T-helper 9 cell (primary cell): Measurements from ENCODE around the gene IFI6.
"Not testable (repeated sequence)": the region's sequence is repeated elsewhere in the genome, so short reads cannot be mapped to it uniquely, and the experiment has no call there.

Experiments used
- DNase-seq: peaks from one replicate; pipeline ENCODE4 v3.0.0-alpha.2; 2020

IFI6 gene

DNA sequence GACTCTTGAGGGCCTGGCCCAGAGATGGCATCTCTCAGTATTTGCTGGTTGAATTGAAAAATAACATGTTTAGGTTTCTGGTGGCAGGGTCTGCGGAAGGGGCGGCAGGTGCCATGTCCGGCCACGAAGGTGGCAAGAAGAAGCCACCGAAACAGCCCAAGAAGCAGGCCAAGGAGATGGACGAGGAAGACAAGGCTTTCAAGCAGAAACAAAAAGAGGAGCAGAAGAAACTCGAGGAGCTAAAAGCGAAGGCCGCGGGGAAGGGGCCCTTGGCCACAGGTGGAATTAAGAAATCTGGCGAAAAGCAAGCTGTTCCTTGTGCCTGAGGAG is 22.7 kb downstream of the IFI6 start:
- DNase-seq = no peak

DNA sequence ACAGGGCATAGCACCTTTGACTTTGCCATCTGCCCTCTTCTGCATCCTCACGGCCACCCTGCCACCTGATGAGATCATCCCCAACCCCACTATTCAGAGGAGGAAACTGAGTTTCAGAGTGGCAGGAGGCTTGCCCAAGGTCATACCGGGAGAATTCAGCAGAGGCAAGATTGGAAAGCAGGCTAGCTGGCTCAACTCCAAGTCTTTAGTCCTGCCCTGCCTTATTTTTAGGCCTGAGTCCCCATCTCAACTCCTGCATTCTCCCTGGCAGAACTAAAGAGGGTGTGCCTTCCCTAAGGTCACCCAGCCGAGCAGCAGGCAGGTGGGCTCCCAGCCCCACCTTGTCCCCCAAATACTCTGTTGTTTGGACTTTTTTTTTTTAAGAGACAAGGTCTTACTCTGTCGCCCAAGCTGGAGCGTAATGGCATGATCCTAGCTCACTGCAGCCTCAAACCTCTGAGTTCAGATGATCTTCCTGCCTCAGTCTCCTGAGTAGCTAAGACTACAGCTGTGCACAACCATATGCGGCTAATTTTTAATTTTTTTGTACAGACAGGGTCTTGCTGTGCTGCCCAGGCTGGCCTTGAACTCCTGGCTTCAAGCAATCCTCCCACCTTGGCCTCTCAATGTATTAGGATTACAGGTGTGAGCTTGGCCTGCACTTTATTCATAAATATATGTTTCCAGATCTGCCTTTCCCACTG is 23.2 kb downstream of the IFI6 start:
- DNase-seq = no peak

DNA sequence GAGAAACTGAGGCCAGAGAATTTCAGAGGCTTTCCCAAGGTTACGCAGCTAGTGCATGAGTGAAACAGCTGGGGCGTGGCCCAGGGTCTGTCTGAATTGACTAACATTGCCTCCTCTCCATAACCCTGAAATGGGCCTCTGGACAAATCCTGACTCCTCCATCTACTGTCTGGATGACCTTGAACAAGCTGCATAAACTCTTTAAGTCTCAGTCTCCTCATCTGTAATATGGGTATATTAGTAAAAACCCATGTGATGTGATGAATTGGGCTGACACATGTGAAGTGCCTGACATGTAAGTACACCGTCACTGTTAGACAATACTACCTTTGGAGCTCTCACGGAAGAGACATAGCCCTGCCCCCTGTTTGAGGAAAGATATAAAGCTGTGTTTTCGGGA is 24.7 kb downstream of the IFI6 start:
- DNase-seq = no peak

DNA sequence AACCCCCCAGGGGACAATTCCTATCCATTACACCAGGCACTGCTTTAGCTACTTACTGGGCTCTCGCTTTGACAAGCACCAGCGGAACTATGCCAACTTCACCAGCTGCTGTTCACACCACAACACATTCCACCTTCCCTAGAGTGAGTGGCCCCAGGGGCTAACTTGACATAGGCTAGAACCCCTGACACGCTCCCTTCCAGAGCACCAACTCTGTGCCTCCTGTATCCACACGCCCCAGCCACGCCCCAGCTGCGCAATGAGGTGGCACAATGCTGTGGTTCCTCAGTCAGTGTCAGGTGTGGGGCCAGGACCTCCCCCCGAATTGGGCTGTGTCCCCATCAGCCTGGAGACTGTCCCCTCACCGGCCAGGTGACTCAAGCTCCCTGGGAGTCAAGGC is 25.3 kb downstream of the IFI6 start:
- no peak for DNase-seq

DNA sequence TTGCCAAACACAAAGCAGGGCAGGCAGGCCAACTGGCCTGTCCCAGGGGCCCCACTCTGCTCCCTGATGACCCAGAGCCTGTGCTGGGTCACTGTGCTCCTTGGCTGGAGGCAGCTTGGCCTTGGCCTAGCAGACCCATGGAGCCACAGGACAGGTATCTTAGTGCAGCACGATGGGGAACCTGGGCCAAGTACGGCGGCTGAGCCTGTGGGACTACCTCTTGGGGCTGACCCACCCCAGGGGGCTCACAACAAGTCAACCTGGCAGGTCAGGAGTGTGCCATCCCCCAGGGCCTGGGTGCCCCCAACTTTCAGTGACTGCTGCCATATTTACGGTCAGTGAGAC is 26.9 kb downstream of the IFI6 start:
- DNase-seq = no peak

DNA sequence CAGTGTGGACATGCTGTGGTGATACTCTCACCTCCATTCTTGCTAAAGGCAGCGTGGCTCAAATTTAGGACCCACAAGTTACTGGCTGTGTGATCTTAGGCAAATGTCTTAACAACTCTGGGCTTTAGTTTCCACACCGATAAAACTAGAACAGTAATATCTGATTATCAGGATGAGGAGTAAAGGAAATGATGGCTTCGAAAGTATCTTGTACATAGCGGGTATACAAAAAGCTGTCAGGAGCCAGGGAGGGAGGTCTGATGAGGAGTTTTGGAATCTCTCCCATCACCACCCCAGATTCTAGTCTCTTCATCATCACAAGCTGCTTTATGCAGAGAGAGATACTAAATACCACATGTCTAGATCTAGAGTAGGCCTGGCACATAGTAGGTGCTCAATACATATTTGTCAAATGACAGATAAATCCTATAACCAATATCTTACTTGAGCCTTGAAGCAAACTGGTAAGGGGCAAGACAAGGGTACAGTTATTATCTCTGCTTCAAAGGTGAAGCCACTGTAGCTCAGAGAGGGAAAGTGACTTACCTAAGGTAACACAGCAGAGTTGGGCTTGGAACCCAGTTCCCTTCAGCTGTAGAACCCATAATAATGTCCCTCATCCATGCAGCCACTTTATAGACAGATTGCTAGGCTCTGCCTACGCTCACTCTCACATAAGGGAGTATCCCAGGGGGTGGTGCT is 27.5 kb downstream of the IFI6 start:
- DNase-seq = no peak

DNA sequence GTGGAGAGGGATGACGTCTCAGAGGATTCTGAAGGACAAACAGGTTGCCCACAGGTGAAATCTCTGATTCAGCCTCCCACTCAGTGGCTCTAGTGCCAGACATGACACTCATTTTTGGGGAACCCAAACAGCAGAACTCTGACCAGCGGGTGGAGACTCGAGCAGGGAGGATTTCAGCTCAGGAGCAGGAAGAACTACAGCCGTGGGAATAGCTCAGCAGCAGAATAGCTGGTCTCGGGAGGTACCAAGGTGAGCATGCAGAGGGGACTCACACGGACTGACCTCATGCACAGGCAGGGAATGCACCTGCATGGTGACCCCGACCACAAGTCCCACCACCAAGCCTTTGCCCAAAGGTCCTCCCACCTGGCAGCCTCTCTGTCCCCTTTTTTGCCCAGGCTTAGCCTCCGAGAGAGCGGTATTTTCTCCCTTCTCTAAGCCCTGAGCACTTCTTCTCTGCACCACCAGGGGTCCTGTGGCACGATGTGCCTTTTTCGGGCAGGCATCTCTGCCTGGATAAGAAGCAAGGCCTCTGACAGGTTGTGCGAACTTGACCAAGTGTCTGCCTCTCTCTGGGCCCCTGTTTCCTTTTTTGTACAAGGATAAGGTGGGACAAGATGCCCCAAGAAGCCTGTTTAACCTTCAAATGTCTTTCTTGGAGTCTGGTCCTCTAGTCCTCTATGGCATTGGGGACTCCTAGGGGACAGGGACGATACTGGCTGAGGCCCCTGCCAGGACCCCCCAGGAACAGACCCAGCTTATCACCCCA is 28.2 kb downstream of the IFI6 start:
- DNase-seq = peak; percentile 56

DNA sequence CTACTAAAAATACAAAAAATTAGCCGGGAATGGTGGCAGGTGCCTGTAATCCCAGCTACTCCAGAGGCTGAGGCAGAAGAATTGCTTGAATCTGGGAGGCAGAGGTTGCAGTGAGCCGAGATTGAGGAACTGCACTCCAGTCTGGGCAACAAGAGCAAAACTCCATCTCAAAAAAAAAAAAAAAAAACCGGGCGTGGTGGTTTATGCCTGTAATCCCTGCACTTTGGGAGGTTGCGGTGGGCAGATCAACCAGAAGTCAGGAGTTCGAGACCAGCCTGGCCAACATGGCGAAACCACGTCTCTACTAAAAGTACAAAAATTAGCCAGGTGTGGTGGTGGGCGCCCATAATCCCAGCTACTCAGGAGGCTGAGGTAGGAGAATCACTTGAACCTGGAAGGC is 31.5 kb downstream of the IFI6 start:
- not testable (repeated sequence) for DNase-seq

DNA sequence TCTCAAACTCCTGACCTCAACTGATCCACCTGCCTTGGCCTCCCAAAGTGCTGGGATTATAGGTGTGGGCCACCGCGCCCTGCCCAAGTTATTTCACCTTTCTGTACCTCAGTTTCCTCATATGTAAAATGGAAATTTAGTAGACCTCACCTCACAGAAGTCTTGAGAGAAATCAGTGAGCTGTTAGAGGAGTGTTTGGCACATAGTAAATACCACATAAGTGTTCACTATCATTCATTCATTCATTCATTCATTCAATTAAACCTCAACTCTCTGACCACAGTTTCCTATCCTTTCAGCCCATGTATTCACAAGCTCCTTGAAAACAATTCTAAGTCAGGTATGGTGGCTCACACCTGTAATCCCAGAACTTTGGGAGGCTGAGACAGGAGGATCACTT is 33.2 kb downstream of the IFI6 start:
- DNase-seq = no peak

DNA sequence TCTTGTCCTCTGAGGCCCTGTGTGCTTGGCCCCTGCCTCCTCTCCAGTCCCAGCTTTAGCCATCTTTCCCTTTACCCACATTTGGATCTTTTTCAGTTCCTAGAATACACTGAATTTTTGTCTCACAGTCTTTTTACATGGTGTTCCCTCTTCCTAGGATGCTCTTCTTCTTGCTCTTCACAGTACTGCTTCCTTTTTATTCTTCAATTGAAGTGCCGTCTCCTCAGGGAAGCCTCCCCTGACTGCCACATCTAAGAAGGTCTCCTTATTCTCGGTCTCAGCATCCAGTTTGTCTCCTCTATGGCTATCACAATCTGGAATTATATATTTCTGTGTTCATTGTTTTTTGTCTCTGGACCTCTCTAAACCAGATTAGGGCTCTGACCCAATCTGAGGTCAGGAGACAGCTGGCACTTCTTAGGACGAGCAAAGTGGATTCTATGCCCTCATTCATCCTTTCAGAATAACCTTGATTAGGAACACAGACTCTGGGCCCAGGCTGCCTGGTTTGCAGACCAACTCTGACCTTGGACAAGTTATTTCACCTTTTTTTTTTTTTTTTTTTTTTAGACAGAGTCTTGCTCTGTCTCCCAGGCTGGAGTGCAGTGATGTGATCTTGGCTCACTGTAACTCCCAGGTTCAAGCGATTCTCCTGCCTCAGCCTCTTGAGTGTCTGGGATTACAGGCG is 33.8 kb downstream of the IFI6 start:
- no peak for DNase-seq

DNA sequence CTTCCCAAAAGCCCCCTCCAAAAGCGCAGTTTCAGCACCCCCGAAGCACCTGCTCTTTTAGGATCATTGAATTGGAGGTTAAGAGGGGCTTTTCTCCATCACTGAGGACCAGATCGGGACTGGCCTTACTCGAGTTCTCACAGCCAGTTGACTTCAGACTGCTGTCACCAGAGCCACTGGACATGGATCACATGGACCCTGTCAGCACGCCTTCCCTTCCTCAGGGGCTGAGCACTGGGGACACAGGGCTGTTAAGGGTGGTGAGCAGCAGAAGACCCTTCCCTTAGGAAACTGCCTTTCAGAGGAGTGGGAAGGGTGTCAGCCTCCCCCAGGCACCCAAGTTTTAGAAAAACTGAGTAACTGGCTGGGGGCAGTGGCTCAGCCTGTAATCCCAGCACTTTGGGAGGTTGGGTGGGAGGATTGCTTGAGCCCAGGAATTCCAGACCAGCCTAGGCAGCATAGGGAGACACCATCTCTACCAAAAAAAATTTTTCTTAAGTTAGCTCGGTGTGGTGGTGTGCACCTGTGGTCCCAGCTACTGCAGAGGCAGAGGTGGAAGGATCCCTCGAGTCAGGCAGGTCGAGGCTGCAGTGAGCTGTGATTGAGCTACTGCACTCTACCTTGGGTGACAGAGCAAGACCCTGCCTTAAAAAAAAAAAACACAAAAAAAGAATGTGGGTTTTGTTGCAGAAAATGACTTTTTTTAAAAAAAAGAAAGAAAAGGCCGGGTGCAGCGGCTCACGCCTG is 36.4 kb downstream of the IFI6 start:
- DNase-seq = no peak

DNA sequence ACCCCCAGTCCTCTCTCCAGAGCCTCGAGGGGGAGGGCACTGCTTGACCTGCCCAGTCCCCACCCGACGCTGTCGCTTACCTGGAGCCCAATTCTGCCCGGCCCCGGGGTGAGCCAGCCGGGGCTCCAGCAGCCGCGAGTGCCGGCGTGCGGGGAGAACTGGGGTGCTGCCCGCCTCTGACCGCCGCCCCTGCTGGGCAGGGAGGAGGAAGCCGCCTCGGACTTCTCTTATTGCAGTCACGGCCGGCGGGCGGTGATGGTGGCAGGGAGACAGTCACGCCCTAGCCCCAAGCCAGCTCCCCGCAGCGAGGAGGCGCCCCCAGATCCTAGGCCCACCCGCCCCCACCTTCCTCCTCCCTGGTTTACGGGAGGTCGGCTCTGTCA is 37.0 kb downstream of the IFI6 start, which contains the start of gene FGR:
FGR (minus strand) TSS at position 201 of the 383 bp plus-strand sequence. CDS start 11,269 bp downstream, outside the sequence.
- DNase-seq = no peak

DNA sequence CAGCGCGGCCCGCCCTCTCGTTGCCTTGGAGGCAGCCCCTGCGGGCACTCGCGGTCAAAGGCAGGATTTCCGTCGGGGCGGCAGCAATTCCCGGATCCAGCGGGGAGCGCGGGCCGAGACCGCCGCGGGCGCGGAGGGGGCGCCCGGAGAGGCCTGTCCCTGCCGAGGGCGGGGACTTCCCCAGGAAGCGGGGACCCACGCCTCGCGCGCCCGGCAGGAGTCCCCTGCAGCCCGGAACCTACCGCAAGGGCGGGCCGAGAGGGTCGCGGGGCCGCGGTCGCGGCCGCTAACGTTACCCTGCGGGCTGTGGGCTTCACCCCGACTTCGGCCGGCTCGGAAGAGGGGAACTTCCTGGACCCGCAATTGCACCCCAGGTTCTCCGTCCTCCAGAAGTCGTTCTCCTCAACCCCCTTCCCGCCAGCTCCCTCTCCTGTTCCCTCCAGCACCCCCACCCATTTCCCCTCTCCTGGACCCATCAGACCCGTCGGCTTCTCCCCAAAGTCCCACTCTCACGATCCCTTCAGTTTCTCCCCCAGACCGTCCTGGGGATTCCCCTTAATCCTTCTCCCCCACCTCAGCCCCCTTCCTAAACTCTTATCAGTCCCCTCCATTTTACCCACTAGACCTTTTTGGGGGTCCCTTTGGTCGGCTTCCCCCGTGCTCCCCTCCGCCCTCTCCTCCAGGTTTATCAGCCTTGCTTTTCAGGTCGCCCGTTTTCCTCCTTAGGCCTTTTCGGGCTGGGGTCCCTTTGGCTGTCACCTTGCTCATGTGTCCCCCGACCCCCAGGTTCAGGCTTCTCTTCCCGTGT is 37.6 kb downstream of the IFI6 start:
- DNase-seq = peak; percentile 50

DNA sequence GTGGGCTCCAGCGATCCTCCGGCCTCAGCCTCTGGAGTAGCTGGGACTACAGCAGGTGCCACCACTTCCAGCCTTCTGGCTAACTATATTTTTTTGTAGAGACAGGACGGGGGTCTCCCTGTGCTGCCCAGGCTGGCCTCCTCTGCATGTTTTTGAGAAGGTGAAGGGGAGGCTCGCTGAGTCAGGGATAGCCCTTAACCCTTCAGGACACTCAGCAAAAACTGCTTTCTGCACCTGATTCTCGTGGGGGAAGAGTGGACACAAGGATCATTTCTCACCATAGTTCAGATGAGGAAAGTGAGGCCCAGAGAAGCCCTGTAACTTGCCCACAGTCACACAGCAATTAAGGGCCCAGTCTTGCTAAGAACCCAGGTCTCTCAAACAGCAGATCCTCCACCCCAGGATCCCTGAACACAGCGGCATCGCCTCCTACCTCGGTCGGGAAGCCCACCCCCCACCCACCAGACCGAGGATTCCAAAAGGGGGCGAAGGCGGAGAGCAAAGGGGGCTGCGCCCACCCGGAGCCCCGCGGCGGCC is 38.3 kb downstream of the IFI6 start:
- DNase-seq = no peak

DNA sequence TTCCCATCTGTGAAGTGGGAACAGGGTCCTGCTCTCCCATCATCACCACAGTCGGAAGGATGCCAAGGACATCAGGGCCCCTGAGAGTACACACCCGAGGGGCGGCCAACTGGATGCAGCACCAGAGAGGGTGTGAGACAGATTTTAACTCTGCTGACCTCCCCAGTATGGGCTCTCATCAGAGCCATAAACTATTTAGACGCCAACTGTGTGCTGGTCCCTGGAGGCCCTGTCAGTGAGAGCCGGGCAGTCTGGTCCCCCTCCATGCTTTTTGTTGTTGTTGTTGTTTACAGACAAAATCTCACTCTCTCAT is 38.7 kb downstream of the IFI6 start:
- DNase-seq = no peak

DNA sequence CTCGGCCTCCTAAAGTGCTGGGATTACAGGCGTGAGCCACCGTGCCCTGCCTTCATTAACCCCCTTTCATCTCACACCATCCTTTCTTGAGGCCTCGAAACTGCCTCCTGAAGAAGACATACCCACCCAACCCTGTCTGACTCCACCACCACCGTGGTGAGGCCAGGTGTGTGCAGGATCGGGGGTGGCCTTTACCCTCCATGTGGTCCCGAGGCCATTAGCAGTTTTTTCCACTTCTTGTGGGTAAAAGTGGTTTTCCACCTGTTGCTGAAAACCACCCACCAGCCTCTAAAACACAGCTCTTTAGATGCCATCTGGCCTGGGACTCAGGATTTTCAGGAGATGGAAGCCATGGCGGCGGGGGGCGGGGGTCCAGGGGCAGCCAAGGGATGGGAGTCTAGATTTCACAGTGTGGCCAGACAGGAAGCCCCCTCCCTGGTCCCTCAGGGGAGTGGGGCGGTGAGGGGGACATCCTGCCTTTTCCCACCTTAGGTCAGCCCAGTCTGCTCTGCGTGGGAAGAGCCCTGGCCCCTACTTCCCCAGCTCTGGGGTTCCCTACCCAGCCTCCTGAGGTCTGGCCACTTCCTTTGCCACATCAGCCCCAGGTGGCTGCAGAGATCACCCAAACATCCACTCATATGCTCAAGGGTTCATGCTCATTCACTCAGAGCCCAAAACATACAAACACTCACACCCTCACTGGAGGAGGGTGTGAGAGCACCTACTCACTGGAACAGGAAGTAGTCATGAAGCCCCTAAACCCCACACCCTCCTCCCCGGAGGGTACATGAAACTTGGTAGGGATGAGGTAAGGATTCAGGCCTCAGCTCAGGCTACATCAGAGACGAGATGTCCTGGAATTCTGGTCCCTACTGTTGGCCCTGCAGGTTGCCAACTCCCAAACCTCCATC is 39.4 kb downstream of the IFI6 start:
- DNase-seq = no peak

DNA sequence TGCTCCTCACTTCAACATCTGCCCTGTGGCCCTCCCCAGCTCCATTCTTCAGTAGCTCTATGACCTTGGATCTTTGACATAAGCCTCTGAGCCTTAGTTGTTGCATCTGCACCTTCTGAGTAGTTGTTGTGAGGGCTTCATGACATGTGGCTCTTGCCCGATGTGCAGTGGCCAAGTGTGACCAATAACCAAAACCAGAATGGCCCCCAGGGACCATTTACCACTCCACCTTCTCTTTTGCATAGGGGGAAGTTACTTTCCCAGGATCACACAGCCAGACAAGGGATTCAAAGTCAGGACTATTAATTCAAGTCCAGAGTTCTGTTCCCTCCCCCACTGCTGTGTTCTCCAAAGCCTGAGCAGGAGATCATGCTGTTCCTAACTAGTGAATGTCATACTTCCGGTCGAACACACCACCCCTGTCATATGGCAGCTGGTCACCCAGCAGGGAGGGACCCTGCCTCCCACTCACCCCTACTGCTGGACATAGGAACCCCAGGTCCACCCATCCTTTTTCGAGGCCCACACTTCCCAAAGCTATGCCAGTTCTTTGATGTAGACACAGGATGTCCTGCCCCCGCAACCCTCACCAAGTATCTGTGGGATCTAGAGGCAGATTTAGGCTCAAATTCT is 41.0 kb downstream of the IFI6 start:
- DNase-seq = no peak

DNA sequence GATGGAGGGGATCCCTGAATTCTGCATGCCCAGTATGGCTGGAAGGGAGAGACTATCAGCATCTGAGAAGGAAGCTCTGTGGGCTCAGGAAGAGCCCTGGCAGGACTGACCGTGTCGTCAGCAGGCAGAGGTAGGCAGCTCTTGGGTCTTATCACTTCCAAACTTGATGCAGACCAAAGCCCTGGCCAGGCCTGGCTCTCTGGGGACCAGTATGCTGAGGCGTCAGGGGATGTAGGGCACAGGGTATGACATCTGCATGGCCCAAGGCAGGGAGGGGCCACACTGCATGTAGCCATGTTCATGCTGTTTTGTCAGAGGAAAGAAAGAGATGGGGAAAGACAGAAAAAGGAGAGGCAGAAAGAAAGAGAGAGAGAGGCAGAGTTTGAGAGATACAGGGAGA is 43.3 kb downstream of the IFI6 start:
- DNase-seq = no peak

DNA sequence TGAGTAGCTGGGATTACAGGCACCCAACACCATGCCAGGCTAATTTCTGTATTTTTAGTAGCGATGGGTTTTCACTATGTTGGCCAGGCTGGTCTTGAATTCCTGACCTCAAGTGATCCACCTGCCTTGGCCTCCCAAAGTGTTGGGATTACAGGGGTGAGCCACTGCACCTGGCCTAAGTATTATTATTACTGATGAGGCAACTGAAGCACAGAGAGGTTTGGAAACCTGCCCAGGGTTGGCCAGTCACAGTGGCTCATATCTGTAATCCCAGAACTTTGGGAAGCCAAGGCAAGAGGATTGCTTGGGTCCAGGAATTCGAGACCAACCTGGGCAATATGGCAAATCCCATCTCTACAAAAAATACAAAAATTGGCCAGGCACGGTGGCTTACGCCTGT is 44.3 kb downstream of the IFI6 start:
- DNase-seq = not testable (repeated sequence)

DNA sequence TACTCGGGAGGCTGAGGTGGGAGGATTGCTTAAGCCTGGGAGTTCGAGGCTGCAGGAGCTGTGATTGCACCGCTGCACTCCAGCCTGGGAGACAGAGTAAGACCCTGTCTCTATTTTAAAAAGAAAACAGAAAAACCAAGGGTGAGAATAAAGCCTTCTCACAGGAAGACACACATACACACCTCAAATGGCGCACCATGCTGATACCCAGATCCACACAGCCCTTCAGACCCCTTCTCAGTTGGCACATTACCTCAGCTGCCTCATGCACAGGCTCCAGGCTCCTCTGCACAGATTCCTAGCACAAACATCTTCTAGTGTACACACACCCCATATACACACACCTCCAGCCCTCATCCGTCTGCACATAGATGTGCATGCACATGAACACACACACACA is 44.9 kb downstream of the IFI6 start:
- no peak for DNase-seq
